Effector memory CD4-positive, alpha-beta T cell (primary cell): Measurements from ENCODE around the gene PTTG1IP2.

Source experiments
- DNase-seq, 3 donors: peaks; one replicate each; pipeline ENCODE4 v3.0.0-alpha.2; 2020
- H3K27ac ChIP-seq: 2 replicates; pipeline ENCODE4 v1.7.0; 2013; ENCODE audit warnings: mild to moderate bottlenecking, low read length, moderate library complexity; ENCODE audit not compliant: insufficient read depth, poor library complexity, severe bottlenecking
- H3K27me3 ChIP-seq: replicated peaks from 2 replicates; pipeline ENCODE4 v1.7.0; 2013; ENCODE audit warnings: mild to moderate bottlenecking, low read length; ENCODE audit not compliant: insufficient read depth, control insufficient read depth, poor library complexity, severe bottlenecking
- H3K36me3 ChIP-seq: 2 replicates; pipeline ENCODE4 v1.7.0; 2013; ENCODE audit warnings: mild to moderate bottlenecking, low read length, moderate library complexity; ENCODE audit not compliant: control insufficient read depth, insufficient read depth
- H3K4me1 ChIP-seq: 2 replicates; pipeline ENCODE4 v1.7.0; 2013; ENCODE audit warnings: low read length, mild to moderate bottlenecking; ENCODE audit not compliant: control insufficient read depth, insufficient read depth, poor library complexity, severe bottlenecking
- H3K4me3 ChIP-seq: 2 replicates; pipeline ENCODE4 v1.7.0; 2013; ENCODE audit warnings: low read length, low read depth, mild to moderate bottlenecking; ENCODE audit not compliant: insufficient read depth, poor library complexity, severe bottlenecking
- H3K9me3 ChIP-seq: 2 replicates; pipeline ENCODE4 v1.7.0; 2013; ENCODE audit warnings: mild to moderate bottlenecking, low read length, moderate library complexity; ENCODE audit not compliant: control insufficient read depth
- total RNA-seq, 3 donors: gene quantifications; one replicate each; lab custom pipeline; 2026; lab: John Stamatoyannopoulos, UW

Gene PTTG1IP2
- total RNA-seq, result 0 reads per million in 3 donors

GRCh38 chr7:90469554-90469953 is at the start of gene PTTG1IP2:
PTTG1IP2 (plus strand) TSS chr7:90469639; CDS start chr7:90469787, 148 bp downstream.
- Histone ChIP-seq H3K27me3 (no peaks in the 10 kb centered on the region), H3K9me3 (no peaks in the 10 kb centered on the region), H3K27ac (no peak within 1 kb of the TSS), H3K4me3 (no peak within 1 kb of the TSS), H3K36me3 (no peaks in the 10 kb centered on the region), H3K4me1 (no peaks in the 10 kb centered on the region)
- DNase-seq, result no peak

GRCh38 chr7:90421651-90422050 is 47.8 kb upstream of the PTTG1IP2 start:
- Histone ChIP-seq H3K27ac (no peak overlapping the region), H3K36me3 (no peaks in the 10 kb centered on the region), H3K27me3 (no peaks in the 10 kb centered on the region), H3K4me3 (no peak overlapping the region), H3K4me1 (no peaks in the 10 kb centered on the region), H3K9me3 (no peaks in the 10 kb centered on the region)
- DNase-seq, result no peak

- Histone ChIP-seq H3K27ac (no peak overlapping the region), H3K27me3 (no peaks in the 10 kb centered on the region), H3K36me3 (no peaks in the 10 kb centered on the region), H3K4me3 (no peak overlapping the region), H3K4me1 (no peaks in the 10 kb centered on the region), H3K9me3 (no peaks in the 10 kb centered on the region)
- DNase-seq, result no peak
Observed at GRCh38 chr7:90424720-90425119, 44.7 kb upstream of the PTTG1IP2 start.

- Histone ChIP-seq H3K4me1 (no peaks in the 10 kb centered on the region), H3K4me3 (no peak overlapping the region), H3K27ac (no peak overlapping the region), H3K27me3 (no peaks in the 10 kb centered on the region), H3K9me3 (no peaks in the 10 kb centered on the region), H3K36me3 (no peaks in the 10 kb centered on the region)
- no peak for DNase-seq
Observed at GRCh38 chr7:90425376-90425775, 44.1 kb upstream of the PTTG1IP2 start.

- Histone ChIP-seq H3K9me3 (no peaks in the 10 kb centered on the region), H3K27me3 (no peaks in the 10 kb centered on the region), H3K4me1 (no peaks in the 10 kb centered on the region), H3K4me3 (no peak overlapping the region), H3K36me3 (no peaks in the 10 kb centered on the region), H3K27ac (no peak overlapping the region)
- DNase-seq, result no peak
Observed at GRCh38 chr7:90430614-90431460, 38.6 kb upstream of the PTTG1IP2 start.

GRCh38 chr7:90432752-90433151 is 36.7 kb upstream of the PTTG1IP2 start:
- Histone ChIP-seq H3K4me3 (no peak overlapping the region), H3K27me3 (no peaks in the 10 kb centered on the region), H3K27ac (no peak overlapping the region), H3K36me3 (no peaks in the 10 kb centered on the region), H3K4me1 (no peaks in the 10 kb centered on the region), H3K9me3 (no peaks in the 10 kb centered on the region)
- no peak for DNase-seq

GRCh38 chr7:90433221-90433620 is 36.2 kb upstream of the PTTG1IP2 start:
- Histone ChIP-seq H3K4me1 (no peaks in the 10 kb centered on the region), H3K9me3 (no peaks in the 10 kb centered on the region), H3K36me3 (no peaks in the 10 kb centered on the region), H3K4me3 (no peak overlapping the region), H3K27ac (no peak overlapping the region), H3K27me3 (no peaks in the 10 kb centered on the region)
- no peak for DNase-seq

- H3K9me3 ChIP-seq, result no peaks in the 10 kb centered on the region
- no peak for DNase-seq
- H3K4me1 ChIP-seq, result no peaks in the 10 kb centered on the region
- no peaks in the 10 kb centered on the region for H3K36me3 ChIP-seq
- no peak overlapping the region for H3K4me3 ChIP-seq
- no peak overlapping the region for H3K27ac ChIP-seq
- H3K27me3 ChIP-seq, result no peaks in the 10 kb centered on the region
Observed at GRCh38 chr7:90445633-90446032, 23.8 kb upstream of the PTTG1IP2 start.

GRCh38 chr7:90446137-90446899 is 23.1 kb upstream of the PTTG1IP2 start:
- Histone ChIP-seq H3K36me3 (no peaks in the 10 kb centered on the region), H3K27ac (no peak overlapping the region), H3K4me1 (no peaks in the 10 kb centered on the region), H3K9me3 (no peaks in the 10 kb centered on the region), H3K27me3 (no peaks in the 10 kb centered on the region), H3K4me3 (no peak overlapping the region)
- no peak for DNase-seq

- Histone ChIP-seq H3K4me3 (no peak overlapping the region), H3K36me3 (no peaks in the 10 kb centered on the region), H3K9me3 (no peaks in the 10 kb centered on the region)
Observed at GRCh38 chr7:90453259-90453891, 16.1 kb upstream of the PTTG1IP2 start.

More at GRCh38 chr7:90453259-90453891, 16.1 kb upstream of the PTTG1IP2 start:
- Histone ChIP-seq H3K4me1 (no peaks in the 10 kb centered on the region), H3K27ac (no peak overlapping the region), H3K27me3 (no peaks in the 10 kb centered on the region)
- no peak for DNase-seq
